B cell (primary cell): Measurements from ENCODE around the gene BRME1.

ENCODE experiments used
- EZH2 ChIP-seq: IDR thresholded peaks from 2 replicates; pipeline ENCODE4 v1.6.1; 2012; ENCODE audit warnings: borderline replicate concordance, low read depth, mild to moderate bottlenecking, moderate library complexity, low read length; ENCODE audit not compliant: insufficient read depth, poor library complexity, severe bottlenecking
- TF ChIP-seq, protein P1 (sequence below): fragments of 200-600 bp; IDR thresholded peaks from one replicate; pipeline ENCODE4 v1.8.0; 2022; ENCODE audit warnings: antibody characterized with exemption, mild to moderate bottlenecking

GRCh38 chr19:13870873-13871272 is 35.0 kb downstream of the BRME1 start:
- TF ChIP-seq, protein P1, sequence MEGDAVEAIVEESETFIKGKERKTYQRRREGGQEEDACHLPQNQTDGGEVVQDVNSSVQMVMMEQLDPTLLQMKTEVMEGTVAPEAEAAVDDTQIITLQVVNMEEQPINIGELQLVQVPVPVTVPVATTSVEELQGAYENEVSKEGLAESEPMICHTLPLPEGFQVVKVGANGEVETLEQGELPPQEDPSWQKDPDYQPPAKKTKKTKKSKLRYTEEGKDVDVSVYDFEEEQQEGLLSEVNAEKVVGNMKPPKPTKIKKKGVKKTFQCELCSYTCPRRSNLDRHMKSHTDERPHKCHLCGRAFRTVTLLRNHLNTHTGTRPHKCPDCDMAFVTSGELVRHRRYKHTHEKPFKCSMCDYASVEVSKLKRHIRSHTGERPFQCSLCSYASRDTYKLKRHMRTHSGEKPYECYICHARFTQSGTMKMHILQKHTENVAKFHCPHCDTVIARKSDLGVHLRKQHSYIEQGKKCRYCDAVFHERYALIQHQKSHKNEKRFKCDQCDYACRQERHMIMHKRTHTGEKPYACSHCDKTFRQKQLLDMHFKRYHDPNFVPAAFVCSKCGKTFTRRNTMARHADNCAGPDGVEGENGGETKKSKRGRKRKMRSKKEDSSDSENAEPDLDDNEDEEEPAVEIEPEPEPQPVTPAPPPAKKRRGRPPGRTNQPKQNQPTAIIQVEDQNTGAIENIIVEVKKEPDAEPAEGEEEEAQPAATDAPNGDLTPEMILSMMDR: no peak
- TF ChIP-seq EZH2: no peak
